ENCODE data around the gene MT1E. TPM values are rescaled to one million over a fixed set of nuclear protein-coding genes. Genes with fewer than 3 reads are reported as not detected.
A peak's percentile ranks its signal among the peaks of the same experiment; 100 is the strongest.

MT1E gene
- total RNA-seq, 1 experiment from 2014 or later, result 114 TPM

DNA sequence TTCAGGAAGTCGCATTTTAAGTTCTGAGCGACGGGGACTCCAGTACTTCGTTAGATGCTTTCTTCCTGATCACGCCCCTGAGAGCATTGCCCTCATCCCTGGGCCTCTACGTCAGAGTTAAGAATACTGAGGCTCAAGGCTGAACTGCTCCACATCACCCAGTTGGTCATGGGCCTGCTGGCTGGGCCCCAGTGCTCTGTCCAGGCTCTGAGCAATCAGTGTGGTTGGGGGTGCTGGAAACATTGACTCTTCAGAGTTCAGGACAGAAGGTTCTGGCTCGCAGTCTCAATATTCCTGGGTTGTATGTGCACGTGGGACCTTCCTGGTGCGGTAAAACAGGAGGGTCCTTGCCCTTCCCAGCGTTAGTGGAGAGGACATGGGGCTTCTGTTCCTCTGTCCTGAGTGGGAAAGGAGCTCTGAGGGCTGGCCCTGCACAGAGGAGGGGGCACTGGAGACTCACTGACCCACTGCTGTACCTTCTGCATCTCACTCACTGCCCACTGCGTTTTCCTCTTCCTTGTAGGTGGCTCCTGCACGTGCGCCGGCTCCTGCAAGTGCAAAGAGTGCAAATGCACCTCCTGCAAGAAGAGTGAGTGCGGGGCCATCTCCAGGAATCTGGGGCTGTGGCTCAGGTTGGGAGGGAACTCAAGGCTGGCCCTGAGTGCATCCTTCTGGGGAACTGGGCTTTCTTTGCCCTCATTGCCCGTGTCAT is 518 bp downstream of the MT1E start:
- peak overlapping the region; percentile 74 for H3K4me3 Mint-ChIP-seq
- peak; percentile 15 for ATAC-seq
- TF ChIP-seq MXD4 (CRISPR knock-in tag; IDR thresholded peaks at IDR 0.05; ENCODE audit: borderline replicate concordance) (no peak), SOX15 (CRISPR knock-in tag; IDR thresholded peaks at IDR 0.05) (no peak), ATF1 (CRISPR knock-in tag; IDR thresholded peaks at IDR 0.05) (no peak), SMAD4 (CRISPR knock-in tag; IDR thresholded peaks at IDR 0.05) (no peak), TEAD4 (CRISPR knock-in tag; IDR thresholded peaks at IDR 0.05) (no peak), GRHL2 (CRISPR knock-in tag; IDR thresholded peaks at IDR 0.05; ENCODE audit: insufficient replicate concordance, severe bottlenecking) (no peak), NFATC4 (CRISPR knock-in tag; IDR thresholded peaks at IDR 0.05) (no peak), ELF4 (CRISPR knock-in tag; IDR thresholded peaks at IDR 0.05; ENCODE audit: low read depth) (no peak), RORB (CRISPR knock-in tag; IDR thresholded peaks at IDR 0.05) (no peak), NR1H2 (CRISPR knock-in tag; IDR thresholded peaks at IDR 0.05) (no peak), HMGA2 (CRISPR knock-in tag; IDR thresholded peaks at IDR 0.05) (no peak), GTF2I (CRISPR knock-in tag; conservative IDR thresholded peaks at IDR 0.05) (no peak), SMAD3 (CRISPR knock-in tag; IDR thresholded peaks at IDR 0.05; ENCODE audit: borderline replicate concordance) (no peak)
- TF ChIP-seq, protein P1, sequence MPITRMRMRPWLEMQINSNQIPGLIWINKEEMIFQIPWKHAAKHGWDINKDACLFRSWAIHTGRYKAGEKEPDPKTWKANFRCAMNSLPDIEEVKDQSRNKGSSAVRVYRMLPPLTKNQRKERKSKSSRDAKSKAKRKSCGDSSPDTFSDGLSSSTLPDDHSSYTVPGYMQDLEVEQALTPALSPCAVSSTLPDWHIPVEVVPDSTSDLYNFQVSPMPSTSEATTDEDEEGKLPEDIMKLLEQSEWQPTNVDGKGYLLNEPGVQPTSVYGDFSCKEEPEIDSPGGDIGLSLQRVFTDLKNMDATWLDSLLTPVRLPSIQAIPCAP (CRISPR knock-in tag; IDR thresholded peaks at IDR 0.05), result no peak
- TF ChIP-seq, protein P2, sequence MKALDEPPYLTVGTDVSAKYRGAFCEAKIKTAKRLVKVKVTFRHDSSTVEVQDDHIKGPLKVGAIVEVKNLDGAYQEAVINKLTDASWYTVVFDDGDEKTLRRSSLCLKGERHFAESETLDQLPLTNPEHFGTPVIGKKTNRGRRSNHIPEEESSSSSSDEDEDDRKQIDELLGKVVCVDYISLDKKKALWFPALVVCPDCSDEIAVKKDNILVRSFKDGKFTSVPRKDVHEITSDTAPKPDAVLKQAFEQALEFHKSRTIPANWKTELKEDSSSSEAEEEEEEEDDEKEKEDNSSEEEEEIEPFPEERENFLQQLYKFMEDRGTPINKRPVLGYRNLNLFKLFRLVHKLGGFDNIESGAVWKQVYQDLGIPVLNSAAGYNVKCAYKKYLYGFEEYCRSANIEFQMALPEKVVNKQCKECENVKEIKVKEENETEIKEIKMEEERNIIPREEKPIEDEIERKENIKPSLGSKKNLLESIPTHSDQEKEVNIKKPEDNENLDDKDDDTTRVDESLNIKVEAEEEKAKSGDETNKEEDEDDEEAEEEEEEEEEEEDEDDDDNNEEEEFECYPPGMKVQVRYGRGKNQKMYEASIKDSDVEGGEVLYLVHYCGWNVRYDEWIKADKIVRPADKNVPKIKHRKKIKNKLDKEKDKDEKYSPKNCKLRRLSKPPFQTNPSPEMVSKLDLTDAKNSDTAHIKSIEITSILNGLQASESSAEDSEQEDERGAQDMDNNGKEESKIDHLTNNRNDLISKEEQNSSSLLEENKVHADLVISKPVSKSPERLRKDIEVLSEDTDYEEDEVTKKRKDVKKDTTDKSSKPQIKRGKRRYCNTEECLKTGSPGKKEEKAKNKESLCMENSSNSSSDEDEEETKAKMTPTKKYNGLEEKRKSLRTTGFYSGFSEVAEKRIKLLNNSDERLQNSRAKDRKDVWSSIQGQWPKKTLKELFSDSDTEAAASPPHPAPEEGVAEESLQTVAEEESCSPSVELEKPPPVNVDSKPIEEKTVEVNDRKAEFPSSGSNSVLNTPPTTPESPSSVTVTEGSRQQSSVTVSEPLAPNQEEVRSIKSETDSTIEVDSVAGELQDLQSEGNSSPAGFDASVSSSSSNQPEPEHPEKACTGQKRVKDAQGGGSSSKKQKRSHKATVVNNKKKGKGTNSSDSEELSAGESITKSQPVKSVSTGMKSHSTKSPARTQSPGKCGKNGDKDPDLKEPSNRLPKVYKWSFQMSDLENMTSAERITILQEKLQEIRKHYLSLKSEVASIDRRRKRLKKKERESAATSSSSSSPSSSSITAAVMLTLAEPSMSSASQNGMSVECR (CRISPR knock-in tag; IDR thresholded peaks at IDR 0.05; ENCODE audit: borderline replicate concordance), result no peak
- TF ChIP-seq, protein P3, sequence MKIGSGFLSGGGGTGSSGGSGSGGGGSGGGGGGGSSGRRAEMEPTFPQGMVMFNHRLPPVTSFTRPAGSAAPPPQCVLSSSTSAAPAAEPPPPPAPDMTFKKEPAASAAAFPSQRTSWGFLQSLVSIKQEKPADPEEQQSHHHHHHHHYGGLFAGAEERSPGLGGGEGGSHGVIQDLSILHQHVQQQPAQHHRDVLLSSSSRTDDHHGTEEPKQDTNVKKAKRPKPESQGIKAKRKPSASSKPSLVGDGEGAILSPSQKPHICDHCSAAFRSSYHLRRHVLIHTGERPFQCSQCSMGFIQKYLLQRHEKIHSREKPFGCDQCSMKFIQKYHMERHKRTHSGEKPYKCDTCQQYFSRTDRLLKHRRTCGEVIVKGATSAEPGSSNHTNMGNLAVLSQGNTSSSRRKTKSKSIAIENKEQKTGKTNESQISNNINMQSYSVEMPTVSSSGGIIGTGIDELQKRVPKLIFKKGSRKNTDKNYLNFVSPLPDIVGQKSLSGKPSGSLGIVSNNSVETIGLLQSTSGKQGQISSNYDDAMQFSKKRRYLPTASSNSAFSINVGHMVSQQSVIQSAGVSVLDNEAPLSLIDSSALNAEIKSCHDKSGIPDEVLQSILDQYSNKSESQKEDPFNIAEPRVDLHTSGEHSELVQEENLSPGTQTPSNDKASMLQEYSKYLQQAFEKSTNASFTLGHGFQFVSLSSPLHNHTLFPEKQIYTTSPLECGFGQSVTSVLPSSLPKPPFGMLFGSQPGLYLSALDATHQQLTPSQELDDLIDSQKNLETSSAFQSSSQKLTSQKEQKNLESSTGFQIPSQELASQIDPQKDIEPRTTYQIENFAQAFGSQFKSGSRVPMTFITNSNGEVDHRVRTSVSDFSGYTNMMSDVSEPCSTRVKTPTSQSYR (CRISPR knock-in tag; IDR thresholded peaks at IDR 0.05), result no peak
- TF ChIP-seq, protein P4, sequence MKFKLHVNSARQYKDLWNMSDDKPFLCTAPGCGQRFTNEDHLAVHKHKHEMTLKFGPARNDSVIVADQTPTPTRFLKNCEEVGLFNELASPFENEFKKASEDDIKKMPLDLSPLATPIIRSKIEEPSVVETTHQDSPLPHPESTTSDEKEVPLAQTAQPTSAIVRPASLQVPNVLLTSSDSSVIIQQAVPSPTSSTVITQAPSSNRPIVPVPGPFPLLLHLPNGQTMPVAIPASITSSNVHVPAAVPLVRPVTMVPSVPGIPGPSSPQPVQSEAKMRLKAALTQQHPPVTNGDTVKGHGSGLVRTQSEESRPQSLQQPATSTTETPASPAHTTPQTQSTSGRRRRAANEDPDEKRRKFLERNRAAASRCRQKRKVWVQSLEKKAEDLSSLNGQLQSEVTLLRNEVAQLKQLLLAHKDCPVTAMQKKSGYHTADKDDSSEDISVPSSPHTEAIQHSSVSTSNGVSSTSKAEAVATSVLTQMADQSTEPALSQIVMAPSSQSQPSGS (CRISPR knock-in tag; IDR thresholded peaks at IDR 0.05; ENCODE audit: borderline replicate concordance, low read depth), result no peak
- TF ChIP-seq, protein P5, sequence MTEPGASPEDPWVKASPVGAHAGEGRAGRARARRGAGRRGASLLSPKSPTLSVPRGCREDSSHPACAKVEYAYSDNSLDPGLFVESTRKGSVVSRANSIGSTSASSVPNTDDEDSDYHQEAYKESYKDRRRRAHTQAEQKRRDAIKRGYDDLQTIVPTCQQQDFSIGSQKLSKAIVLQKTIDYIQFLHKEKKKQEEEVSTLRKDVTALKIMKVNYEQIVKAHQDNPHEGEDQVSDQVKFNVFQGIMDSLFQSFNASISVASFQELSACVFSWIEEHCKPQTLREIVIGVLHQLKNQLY (CRISPR knock-in tag; IDR thresholded peaks at IDR 0.05), result no peak
- TF ChIP-seq, protein P6, sequence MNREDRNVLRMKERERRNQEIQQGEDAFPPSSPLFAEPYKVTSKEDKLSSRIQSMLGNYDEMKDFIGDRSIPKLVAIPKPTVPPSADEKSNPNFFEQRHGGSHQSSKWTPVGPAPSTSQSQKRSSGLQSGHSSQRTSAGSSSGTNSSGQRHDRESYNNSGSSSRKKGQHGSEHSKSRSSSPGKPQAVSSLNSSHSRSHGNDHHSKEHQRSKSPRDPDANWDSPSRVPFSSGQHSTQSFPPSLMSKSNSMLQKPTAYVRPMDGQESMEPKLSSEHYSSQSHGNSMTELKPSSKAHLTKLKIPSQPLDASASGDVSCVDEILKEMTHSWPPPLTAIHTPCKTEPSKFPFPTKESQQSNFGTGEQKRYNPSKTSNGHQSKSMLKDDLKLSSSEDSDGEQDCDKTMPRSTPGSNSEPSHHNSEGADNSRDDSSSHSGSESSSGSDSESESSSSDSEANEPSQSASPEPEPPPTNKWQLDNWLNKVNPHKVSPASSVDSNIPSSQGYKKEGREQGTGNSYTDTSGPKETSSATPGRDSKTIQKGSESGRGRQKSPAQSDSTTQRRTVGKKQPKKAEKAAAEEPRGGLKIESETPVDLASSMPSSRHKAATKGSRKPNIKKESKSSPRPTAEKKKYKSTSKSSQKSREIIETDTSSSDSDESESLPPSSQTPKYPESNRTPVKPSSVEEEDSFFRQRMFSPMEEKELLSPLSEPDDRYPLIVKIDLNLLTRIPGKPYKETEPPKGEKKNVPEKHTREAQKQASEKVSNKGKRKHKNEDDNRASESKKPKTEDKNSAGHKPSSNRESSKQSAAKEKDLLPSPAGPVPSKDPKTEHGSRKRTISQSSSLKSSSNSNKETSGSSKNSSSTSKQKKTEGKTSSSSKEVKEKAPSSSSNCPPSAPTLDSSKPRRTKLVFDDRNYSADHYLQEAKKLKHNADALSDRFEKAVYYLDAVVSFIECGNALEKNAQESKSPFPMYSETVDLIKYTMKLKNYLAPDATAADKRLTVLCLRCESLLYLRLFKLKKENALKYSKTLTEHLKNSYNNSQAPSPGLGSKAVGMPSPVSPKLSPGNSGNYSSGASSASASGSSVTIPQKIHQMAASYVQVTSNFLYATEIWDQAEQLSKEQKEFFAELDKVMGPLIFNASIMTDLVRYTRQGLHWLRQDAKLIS (CRISPR knock-in tag; IDR thresholded peaks at IDR 0.05; ENCODE audit: borderline replicate concordance), result no peak
- peaks cover 8% of the 10 kb centered on the region; the same call in 1 of the 2 replicates for H3K9me3 Mint-ChIP-seq
- POLR2A ChIA-PET, result interaction anchor here (0.7 to 4.9 kb wide), 17 partner anchors 8 to 78 kb away, joined by 3 to 68 read pairs (median 6); partner anchors contain the start of genes MT1A, MT1F, MT1G and MT1H
- H3K36me3 Mint-ChIP-seq, result peaks cover 2% of the 10 kb centered on the region; the same call in 1 of the 2 replicates
- CTCF ChIA-PET, result interaction anchor here (0.9 to 2.4 kb wide), 7 partner anchors 8 to 76 kb away, joined by 3 to 8 read pairs (median 6); no protein-coding TSS in a partner anchor
- no peak for DNase-seq (ENCODE audit: low spot score)
- H3K4me1 Mint-ChIP-seq, result peaks cover 43% of the 10 kb centered on the region
- no peak overlapping the region for H3K27ac Mint-ChIP-seq
- peaks cover 98% of the 10 kb centered on the region for H3K27me3 Mint-ChIP-seq (ENCODE audit: low read depth)

All from WTC11 (cell line).